ENCODE results near the gene EDARADD. TPM values are rescaled to one million over a fixed set of nuclear protein-coding genes. Genes with fewer than 3 reads are reported as not detected.

Gene EDARADD
- total and polyA plus RNA-seq, 2 of the 13 experiments (the other 11 are each of a cell fraction or from before 2014, with no cell fraction given): 0.03 TPM; not detected in 1

DNA sequence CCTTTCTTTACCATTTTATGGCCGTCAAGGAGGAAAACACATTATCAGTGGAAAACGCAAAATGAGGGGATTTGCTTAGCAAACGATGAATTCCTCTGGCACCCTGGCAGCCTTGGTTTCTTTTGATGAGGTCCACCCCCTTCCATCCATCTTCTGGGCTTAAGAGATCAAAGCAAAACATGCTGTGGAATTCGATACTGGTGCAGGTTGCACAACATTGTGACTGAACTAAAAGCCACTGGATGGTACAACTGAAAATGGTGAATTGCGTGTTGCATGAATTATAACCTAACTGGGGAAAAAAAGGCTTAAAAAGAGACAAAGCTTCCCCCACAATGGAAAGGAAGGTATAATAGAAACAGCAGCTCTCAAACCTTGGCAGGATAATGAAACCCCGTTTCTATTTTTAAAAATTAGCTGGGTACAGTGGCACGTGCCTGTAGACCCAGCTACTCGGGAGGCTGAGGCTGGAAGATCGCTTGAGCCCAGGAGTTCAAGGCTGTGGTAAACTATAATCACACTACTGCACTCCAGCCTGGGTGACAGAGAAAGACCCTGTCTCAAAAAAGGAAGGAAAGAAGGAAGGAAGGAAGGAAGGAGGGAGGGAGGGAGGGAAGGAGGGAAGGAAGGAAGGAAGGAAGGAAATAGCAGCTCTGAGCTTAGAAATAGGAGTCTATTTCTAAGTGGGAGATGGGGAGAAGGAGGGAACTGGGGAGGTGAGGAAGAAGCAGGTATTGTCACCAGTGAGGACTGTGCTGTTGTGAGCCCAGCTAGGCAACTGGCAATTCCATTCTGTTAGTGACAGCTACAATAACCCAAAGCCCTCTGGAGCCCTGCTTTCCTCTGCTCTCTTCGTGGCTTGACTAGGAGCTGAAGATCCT, 100.7 kb downstream of the EDARADD start (continued):
- no peak; the same call in 1 of the 2 replicates for TF ChIP-seq ZNF460 (CRISPR knock-in tag; IDR thresholded peaks at IDR 0.05; ENCODE audit: borderline replicate concordance)
- no peak for TF ChIP-seq STAT5B (CRISPR knock-in tag; IDR thresholded peaks at IDR 0.05)
- TF ChIP-seq, protein P1, sequence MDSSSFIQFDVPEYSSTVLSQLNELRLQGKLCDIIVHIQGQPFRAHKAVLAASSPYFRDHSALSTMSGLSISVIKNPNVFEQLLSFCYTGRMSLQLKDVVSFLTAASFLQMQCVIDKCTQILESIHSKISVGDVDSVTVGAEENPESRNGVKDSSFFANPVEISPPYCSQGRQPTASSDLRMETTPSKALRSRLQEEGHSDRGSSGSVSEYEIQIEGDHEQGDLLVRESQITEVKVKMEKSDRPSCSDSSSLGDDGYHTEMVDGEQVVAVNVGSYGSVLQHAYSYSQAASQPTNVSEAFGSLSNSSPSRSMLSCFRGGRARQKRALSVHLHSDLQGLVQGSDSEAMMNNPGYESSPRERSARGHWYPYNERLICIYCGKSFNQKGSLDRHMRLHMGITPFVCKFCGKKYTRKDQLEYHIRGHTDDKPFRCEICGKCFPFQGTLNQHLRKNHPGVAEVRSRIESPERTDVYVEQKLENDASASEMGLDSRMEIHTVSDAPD (CRISPR knock-in tag; IDR thresholded peaks at IDR 0.05): peak; percentile 34; the same call in 1 of the 2 replicates
- no peak for TF ChIP-seq SP1 (IDR thresholded peaks at IDR 0.05)
- TF ChIP-seq SP1 (CRISPR knock-in tag; IDR thresholded peaks at IDR 0.05): 0 out of 2 replicates have a peak, but pooled peaks have one; percentile 12
- TF ChIP-seq, protein P2, sequence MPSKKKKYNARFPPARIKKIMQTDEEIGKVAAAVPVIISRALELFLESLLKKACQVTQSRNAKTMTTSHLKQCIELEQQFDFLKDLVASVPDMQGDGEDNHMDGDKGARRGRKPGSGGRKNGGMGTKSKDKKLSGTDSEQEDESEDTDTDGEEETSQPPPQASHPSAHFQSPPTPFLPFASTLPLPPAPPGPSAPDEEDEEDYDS (CRISPR knock-in tag; IDR thresholded peaks at IDR 0.05): no peak
- TF ChIP-seq MTF1 (CRISPR knock-in tag; IDR thresholded peaks at IDR 0.05): no peak
- no peak for TF ChIP-seq ZNF569 (CRISPR knock-in tag; IDR thresholded peaks at IDR 0.05; ENCODE audit: borderline replicate concordance)
- peak; percentile 96 for TF ChIP-seq HDAC2 (CRISPR knock-in tag; IDR thresholded peaks at IDR 0.05)
- no peak for TF ChIP-seq ZNF121 (CRISPR knock-in tag; IDR thresholded peaks at IDR 0.05)
- TF ChIP-seq, protein P3, sequence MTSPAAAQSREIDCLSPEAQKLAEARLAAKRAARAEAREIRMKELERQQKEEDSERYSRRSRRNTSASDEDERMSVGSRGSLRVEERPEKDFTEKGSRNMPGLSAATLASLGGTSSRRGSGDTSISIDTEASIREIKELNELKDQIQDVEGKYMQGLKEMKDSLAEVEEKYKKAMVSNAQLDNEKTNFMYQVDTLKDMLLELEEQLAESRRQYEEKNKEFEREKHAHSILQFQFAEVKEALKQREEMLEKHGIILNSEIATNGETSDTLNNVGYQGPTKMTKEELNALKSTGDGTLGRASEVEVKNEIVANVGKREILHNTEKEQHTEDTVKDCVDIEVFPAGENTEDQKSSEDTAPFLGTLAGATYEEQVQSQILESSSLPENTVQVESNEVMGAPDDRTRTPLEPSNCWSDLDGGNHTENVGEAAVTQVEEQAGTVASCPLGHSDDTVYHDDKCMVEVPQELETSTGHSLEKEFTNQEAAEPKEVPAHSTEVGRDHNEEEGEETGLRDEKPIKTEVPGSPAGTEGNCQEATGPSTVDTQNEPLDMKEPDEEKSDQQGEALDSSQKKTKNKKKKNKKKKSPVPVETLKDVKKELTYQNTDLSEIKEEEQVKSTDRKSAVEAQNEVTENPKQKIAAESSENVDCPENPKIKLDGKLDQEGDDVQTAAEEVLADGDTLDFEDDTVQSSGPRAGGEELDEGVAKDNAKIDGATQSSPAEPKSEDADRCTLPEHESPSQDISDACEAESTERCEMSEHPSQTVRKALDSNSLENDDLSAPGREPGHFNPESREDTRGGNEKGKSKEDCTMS (CRISPR knock-in tag; conservative IDR thresholded peaks at IDR 0.05): no peak
- TF ChIP-seq ZSCAN31 (CRISPR knock-in tag; IDR thresholded peaks at IDR 0.05; ENCODE audit: low read depth): no peak
- TF ChIP-seq, protein P4, sequence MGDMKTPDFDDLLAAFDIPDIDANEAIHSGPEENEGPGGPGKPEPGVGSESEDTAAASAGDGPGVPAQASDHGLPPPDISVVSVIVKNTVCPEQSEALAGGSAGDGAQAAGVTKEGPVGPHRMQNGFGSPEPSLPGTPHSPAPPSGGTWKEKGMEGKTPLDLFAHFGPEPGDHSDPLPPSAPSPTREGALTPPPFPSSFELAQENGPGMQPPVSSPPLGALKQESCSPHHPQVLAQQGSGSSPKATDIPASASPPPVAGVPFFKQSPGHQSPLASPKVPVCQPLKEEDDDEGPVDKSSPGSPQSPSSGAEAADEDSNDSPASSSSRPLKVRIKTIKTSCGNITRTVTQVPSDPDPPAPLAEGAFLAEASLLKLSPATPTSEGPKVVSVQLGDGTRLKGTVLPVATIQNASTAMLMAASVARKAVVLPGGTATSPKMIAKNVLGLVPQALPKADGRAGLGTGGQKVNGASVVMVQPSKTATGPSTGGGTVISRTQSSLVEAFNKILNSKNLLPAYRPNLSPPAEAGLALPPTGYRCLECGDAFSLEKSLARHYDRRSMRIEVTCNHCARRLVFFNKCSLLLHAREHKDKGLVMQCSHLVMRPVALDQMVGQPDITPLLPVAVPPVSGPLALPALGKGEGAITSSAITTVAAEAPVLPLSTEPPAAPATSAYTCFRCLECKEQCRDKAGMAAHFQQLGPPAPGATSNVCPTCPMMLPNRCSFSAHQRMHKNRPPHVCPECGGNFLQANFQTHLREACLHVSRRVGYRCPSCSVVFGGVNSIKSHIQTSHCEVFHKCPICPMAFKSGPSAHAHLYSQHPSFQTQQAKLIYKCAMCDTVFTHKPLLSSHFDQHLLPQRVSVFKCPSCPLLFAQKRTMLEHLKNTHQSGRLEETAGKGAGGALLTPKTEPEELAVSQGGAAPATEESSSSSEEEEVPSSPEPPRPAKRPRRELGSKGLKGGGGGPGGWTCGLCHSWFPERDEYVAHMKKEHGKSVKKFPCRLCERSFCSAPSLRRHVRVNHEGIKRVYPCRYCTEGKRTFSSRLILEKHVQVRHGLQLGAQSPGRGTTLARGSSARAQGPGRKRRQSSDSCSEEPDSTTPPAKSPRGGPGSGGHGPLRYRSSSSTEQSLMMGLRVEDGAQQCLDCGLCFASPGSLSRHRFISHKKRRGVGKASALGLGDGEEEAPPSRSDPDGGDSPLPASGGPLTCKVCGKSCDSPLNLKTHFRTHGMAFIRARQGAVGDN (CRISPR knock-in tag; IDR thresholded peaks at IDR 0.05): no peak
- TF ChIP-seq NCOA2 (CRISPR knock-in tag; IDR thresholded peaks at IDR 0.05): peak; percentile 90
- no peak for TF ChIP-seq TARDBP (CRISPR knock-in tag; IDR thresholded peaks at IDR 0.05)
- TF ChIP-seq BRD4 (CRISPR knock-in tag; IDR thresholded peaks at IDR 0.05): no peak
- TF ChIP-seq ZNF7 (CRISPR knock-in tag; IDR thresholded peaks at IDR 0.05): no peak
- TF ChIP-seq, protein P5, sequence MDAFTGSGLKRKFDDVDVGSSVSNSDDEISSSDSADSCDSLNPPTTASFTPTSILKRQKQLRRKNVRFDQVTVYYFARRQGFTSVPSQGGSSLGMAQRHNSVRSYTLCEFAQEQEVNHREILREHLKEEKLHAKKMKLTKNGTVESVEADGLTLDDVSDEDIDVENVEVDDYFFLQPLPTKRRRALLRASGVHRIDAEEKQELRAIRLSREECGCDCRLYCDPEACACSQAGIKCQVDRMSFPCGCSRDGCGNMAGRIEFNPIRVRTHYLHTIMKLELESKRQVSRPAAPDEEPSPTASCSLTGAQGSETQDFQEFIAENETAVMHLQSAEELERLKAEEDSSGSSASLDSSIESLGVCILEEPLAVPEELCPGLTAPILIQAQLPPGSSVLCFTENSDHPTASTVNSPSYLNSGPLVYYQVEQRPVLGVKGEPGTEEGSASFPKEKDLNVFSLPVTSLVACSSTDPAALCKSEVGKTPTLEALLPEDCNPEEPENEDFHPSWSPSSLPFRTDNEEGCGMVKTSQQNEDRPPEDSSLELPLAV (CRISPR knock-in tag; conservative IDR thresholded peaks at IDR 0.05; ENCODE audit: low read depth): no peak
- peak; percentile 78; the same call in 1 of the 2 replicates for TF ChIP-seq GATA4 (IDR thresholded peaks at IDR 0.05; ENCODE audit: borderline replicate concordance, low read depth)

Measured in HepG2 (cell line).